Brain microvascular endothelial cell (primary cell): Measurements from ENCODE around the gene ACOXL.

Experiments
- DNase-seq: peaks from one replicate; pipeline ENCODE4 v3.0.0-alpha.2; 2020
- H3K27ac ChIP-seq: fragments of 250-450 bp; sonication (Bioruptor Pico); 2 replicates; pipeline ENCODE4 v1.5.1; 2020; ENCODE audit warnings: mild to moderate bottlenecking, moderate library complexity
- H3K27me3 ChIP-seq: fragments of 250-450 bp; sonication (Bioruptor Pico); replicated peaks from 2 replicates; pipeline ENCODE4 v1.5.1; 2020; ENCODE audit warnings: mild to moderate bottlenecking
- H3K36me3 ChIP-seq: fragments of 250-450 bp; sonication (Bioruptor Pico); replicated peaks from 2 replicates; pipeline ENCODE4 v1.5.1; 2020; ENCODE audit warnings: mild to moderate bottlenecking
- H3K4me3 ChIP-seq: 2 replicates; pipeline ENCODE4 v1.5.1; 2011; ENCODE audit warnings: low read depth, mild to moderate bottlenecking, control low read depth, low read length, moderate library complexity
- CTCF ChIP-seq: IDR thresholded peaks from 2 replicates; pipeline ENCODE4 v1.5.1; 2011; ENCODE audit warnings: low read depth, mild to moderate bottlenecking, moderate library complexity, low read length, control low read depth, inconsistent platforms; ENCODE audit errors: missing control alignments
- in situ Hi-C: cut with HindIII; loops from 2 replicates; pipeline ENCODE4 v1.10.0; 2017; ENCODE audit warnings: low sequenced_read_pairs, low pct_ligation_motif_present

ACOXL gene

GRCh38 chr2:110978756-110979470, 246.5 kb downstream of the ACOXL start:
- no peak for DNase-seq
- peaks cover 2% of the 10 kb centered on the region for H3K27me3 ChIP-seq
- TF ChIP-seq CTCF: no peak
- in situ Hi-C loops: no loop called here
- H3K36me3 ChIP-seq: no peaks in the 10 kb centered on the region
- no peak overlapping the region for H3K27ac ChIP-seq
- no peak overlapping the region for H3K4me3 ChIP-seq

GRCh38 chr2:110979471-110980338, 247.3 kb downstream of the ACOXL start:
- Histone ChIP-seq H3K4me3 (no peak overlapping the region), H3K27ac (no peak overlapping the region), H3K27me3 (peaks cover 2% of the 10 kb centered on the region), H3K36me3 (no peaks in the 10 kb centered on the region)
- no peak for DNase-seq
- TF ChIP-seq CTCF: no peak
- in situ Hi-C loops: no loop called here

- in situ Hi-C loops: no loop called here
- no peak for TF ChIP-seq CTCF
- Histone ChIP-seq H3K27ac (no peak overlapping the region), H3K36me3 (no peaks in the 10 kb centered on the region), H3K4me3 (no peak overlapping the region), H3K27me3 (peaks cover 5% of the 10 kb centered on the region)
- no peak for DNase-seq
Observed at GRCh38 chr2:110980339-110981062, 248.1 kb downstream of the ACOXL start.

GRCh38 chr2:110983133-110983532, 250.8 kb downstream of the ACOXL start:
- DNase-seq: no peak
- peaks cover 5% of the 10 kb centered on the region for H3K27me3 ChIP-seq
- in situ Hi-C loops: no loop called here

More at GRCh38 chr2:110983133-110983532, 250.8 kb downstream of the ACOXL start:
- no peak for TF ChIP-seq CTCF
- Histone ChIP-seq H3K36me3 (no peaks in the 10 kb centered on the region), H3K27ac (no peak overlapping the region), H3K4me3 (no peak overlapping the region)
